M059J (cell line): ENCODE data around the gene SHPK. TPM values are rescaled to one million over a fixed set of nuclear protein-coding genes. Genes with fewer than 3 reads are reported as not detected.
"Not testable (repeated sequence)": the region's sequence is repeated elsewhere in the genome, so short reads cannot be mapped to it uniquely, and the experiment has no call there.

Experiments used
- DNase-seq: peaks from one replicate; pipeline ENCODE4 v3.0.0-alpha.2; 2012; ENCODE audit warnings: low read depth
- total RNA-seq: library from RNA; depleted of rRNA; stranded (reverse); fragments of >200 nt; shearing (Covaris generic); gene quantifications from 2 replicates; pipeline ENCODE4 v1.2.3, GENCODE V29; 2014

SHPK gene
- total RNA-seq, 1 experiment from 2014 or later = 14.1 TPM

- DNase-seq = no peak
These were observed 45.8 kb downstream of the SHPK start for GRCh38 chr17:3590231-3590630.

- DNase-seq = no peak
These were observed 46.3 kb downstream of the SHPK start for GRCh38 chr17:3589784-3590183.

GRCh38 chr17:3585826-3586225 is 50.2 kb downstream of the SHPK start:
- no peak for DNase-seq

- no peak for DNase-seq
These were observed 52.6 kb downstream of the SHPK start for GRCh38 chr17:3583456-3583855.

- no peak for DNase-seq
These were observed 53.1 kb downstream of the SHPK start for GRCh38 chr17:3582915-3583314.

GRCh38 chr17:3578667-3579066 is 57.4 kb downstream of the SHPK start:
- not testable (repeated sequence) for DNase-seq

GRCh38 chr17:3576970-3577369 is 59.1 kb downstream of the SHPK start:
- no peak for DNase-seq

GRCh38 chr17:3575511-3575910 is 60.5 kb downstream of the SHPK start:
- DNase-seq = peak; percentile 76

GRCh38 chr17:3574231-3574630 is 61.8 kb downstream of the SHPK start:
- no peak for DNase-seq

GRCh38 chr17:3573246-3574100 is 62.6 kb downstream of the SHPK start:
- no peak for DNase-seq

- no peak for DNase-seq
These were observed 63.8 kb downstream of the SHPK start for GRCh38 chr17:3572231-3572630.

GRCh38 chr17:3571043-3571900 is 64.8 kb downstream of the SHPK start:
- no peak for DNase-seq

GRCh38 chr17:3569534-3570137 is 66.4 kb downstream of the SHPK start:
- no peak for DNase-seq

- DNase-seq = no peak
These were observed 69.5 kb downstream of the SHPK start for GRCh38 chr17:3566551-3566950.

- no peak for DNase-seq
These were observed 70.9 kb downstream of the SHPK start for GRCh38 chr17:3565143-3565542.

GRCh38 chr17:3564241-3564640 is 71.8 kb downstream of the SHPK start:
- DNase-seq = not testable (repeated sequence)

GRCh38 chr17:3559270-3559645 is 76.8 kb downstream of the SHPK start:
- no peak for DNase-seq

- DNase-seq = peak; percentile 68
These were observed 77.3 kb downstream of the SHPK start for GRCh38 chr17:3558603-3559269.
